HG02938 (cell line): ENCODE measurements around the gene EEF1AKMT1.

Experiments
- ATAC-seq: cut with Tn5 transposase; IDR thresholded peaks from one replicate; pipeline ENCODE4 v1.9.1; 2021; ENCODE audit warnings: mild to moderate bottlenecking, moderate library complexity; ENCODE audit not compliant: unreplicated experiment

EEF1AKMT1 gene

GRCh38 chr13:20773194-20774080 lies at the start of gene EEF1AKMT1:
Gene EEF1AKMT1, minus strand, starts transcription at chr13:20773961. Its CDS starts 16,363 bp downstream, at chr13:20757598.
- ATAC-seq = peak; percentile 82

GRCh38 chr13:20823071-20823470 lies 49.3 kb upstream of the EEF1AKMT1 start:
- no peak for ATAC-seq

GRCh38 chr13:20822406-20822805 lies 48.6 kb upstream of the EEF1AKMT1 start:
- no peak for ATAC-seq

GRCh38 chr13:20819715-20820114 lies 46.0 kb upstream of the EEF1AKMT1 start:
- ATAC-seq = no peak

GRCh38 chr13:20815464-20815863 lies 41.7 kb upstream of the EEF1AKMT1 start:
- no peak for ATAC-seq

GRCh38 chr13:20814224-20814910 lies 40.6 kb upstream of the EEF1AKMT1 start:
- ATAC-seq = no peak

GRCh38 chr13:20812890-20813289 lies 39.1 kb upstream of the EEF1AKMT1 start:
- no peak for ATAC-seq

- no peak for ATAC-seq
Observed at GRCh38 chr13:20810808-20811207, 37.0 kb upstream of the EEF1AKMT1 start.

- ATAC-seq = no peak
Observed at GRCh38 chr13:20808874-20809273, 35.1 kb upstream of the EEF1AKMT1 start.

- no peak for ATAC-seq
Observed at GRCh38 chr13:20803180-20803965, 29.6 kb upstream of the EEF1AKMT1 start.

GRCh38 chr13:20801707-20802106 lies 27.9 kb upstream of the EEF1AKMT1 start:
- no peak for ATAC-seq

GRCh38 chr13:20799726-20800416 lies 26.1 kb upstream of the EEF1AKMT1 start:
- ATAC-seq = no peak

GRCh38 chr13:20798027-20798426 lies 24.3 kb upstream of the EEF1AKMT1 start:
- no peak for ATAC-seq

GRCh38 chr13:20796791-20797508 lies 23.2 kb upstream of the EEF1AKMT1 start:
- ATAC-seq = no peak

GRCh38 chr13:20789665-20790064 lies 15.9 kb upstream of the EEF1AKMT1 start:
- no peak for ATAC-seq

- no peak for ATAC-seq
Observed at GRCh38 chr13:20788312-20788711, 14.6 kb upstream of the EEF1AKMT1 start.

GRCh38 chr13:20787180-20787579 lies 13.4 kb upstream of the EEF1AKMT1 start:
- no peak for ATAC-seq

GRCh38 chr13:20782116-20782708 lies 8.5 kb upstream of the EEF1AKMT1 start:
- ATAC-seq = peak; percentile 70

GRCh38 chr13:20780317-20780716 lies 6.6 kb upstream of the EEF1AKMT1 start:
- no peak for ATAC-seq

GRCh38 chr13:20779405-20779804 lies 5.6 kb upstream of the EEF1AKMT1 start:
- no peak for ATAC-seq
